HG02759 (cell line): ENCODE measurements around the gene PSMG4.

Experiments
- ATAC-seq: cut with Tn5 transposase; IDR thresholded peaks from one replicate; pipeline ENCODE4 v1.9.1; 2021; ENCODE audit warnings: mild to moderate bottlenecking, moderate library complexity; ENCODE audit not compliant: unreplicated experiment

Gene PSMG4

GRCh38 chr6:3258720-3259490, at the start of gene PSMG4:
PSMG4 (plus strand) TSS chr6:3258947; CDS start chr6:3259023, 76 bp downstream.
- ATAC-seq = peak; percentile 83

- ATAC-seq = peak; percentile 68
Measured at GRCh38 chr6:3209114-3210023, 49.4 kb upstream of the PSMG4 start.

DNA sequence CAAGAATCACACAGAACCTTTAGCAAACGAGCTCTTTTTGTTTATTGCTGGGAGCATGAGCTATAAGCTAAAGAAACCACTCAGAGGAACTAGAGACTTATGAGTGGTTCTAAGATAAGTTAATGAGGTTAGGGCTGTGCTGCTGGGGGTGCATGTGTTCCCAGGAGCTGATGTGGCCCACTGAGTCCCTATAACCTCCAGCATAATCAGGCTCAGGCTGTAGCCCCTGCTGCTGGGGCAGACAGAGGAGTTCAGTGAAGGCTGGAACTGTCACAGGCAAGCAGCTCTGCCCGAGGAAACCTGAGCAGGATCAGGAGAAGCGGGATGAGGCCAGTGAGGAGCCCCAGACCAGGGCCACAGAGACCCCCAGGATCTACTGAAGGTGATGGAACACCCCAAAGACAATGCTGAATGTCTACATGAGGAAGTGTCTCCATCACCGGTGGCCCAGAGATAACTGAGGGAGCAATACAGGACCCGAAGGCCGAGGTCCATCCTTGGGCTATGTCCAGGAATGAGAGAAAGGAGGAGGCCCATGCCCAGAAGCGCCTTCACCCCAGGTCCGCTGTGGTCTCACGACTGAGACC, 48.6 kb upstream of the PSMG4 start:
- ATAC-seq = peak; percentile 22

GRCh38 chr6:3211681-3212080, 47.1 kb upstream of the PSMG4 start:
- ATAC-seq = no peak

GRCh38 chr6:3212261-3212660, 46.5 kb upstream of the PSMG4 start:
- ATAC-seq = no peak

DNA sequence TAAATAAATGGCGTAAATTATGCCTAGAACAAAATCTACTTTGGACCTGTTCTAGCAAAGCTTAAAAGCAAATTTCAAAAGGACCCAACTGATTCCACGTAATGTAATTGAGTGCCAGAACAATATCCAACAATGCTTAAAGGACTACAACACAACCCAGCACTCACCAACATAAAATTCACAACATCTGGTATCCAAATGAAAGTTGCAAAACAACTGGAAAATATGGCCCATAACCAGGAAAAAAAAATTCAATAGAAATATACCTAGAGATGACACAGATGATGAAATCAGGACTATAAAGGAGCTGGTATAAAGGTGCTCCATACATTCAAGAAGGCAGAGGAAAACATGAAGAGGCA, 45.4 kb upstream of the PSMG4 start:
- no peak for ATAC-seq

GRCh38 chr6:3214898-3215297, 43.8 kb upstream of the PSMG4 start:
- ATAC-seq = no peak

DNA sequence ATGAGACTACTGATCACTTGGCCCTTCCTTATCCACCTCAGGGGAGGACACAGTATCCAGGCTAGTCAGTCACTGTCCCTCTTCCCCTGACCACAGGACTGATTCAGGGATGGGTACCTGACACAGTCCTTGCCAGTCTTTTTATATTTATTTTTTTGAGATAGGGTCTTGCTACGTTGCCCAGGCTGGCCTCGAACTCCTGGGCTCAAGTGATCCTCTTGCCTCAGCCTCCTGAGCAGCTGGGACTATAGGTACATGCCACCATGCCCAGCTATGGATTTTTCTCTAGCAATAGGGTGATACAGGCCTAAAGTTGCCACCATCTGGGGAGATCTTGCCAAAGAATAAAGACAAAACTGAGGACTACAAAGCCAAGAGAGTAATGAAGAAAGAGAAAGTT, 41.5 kb upstream of the PSMG4 start:
- ATAC-seq = no peak

- no peak for ATAC-seq
Measured at GRCh38 chr6:3218266-3218665, 40.5 kb upstream of the PSMG4 start.

DNA sequence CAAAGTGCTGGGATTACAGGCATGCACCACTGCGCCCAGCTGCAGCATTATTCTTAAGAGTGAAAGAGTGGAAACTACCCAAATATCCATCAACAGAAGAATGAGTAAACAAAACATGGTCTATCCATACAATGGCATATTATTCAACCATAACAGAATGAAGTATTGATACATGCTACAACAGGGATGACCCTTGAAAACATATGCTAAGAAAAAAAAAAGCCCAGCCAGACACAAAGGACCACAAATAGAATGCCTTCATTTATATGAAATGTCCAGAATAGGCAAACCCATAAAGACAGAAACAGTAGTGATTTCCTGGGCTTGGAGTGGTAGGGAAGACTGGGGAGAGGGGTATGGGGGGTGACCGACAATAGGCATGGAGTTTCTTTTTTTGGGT, 38.4 kb upstream of the PSMG4 start:
- ATAC-seq = no peak

DNA sequence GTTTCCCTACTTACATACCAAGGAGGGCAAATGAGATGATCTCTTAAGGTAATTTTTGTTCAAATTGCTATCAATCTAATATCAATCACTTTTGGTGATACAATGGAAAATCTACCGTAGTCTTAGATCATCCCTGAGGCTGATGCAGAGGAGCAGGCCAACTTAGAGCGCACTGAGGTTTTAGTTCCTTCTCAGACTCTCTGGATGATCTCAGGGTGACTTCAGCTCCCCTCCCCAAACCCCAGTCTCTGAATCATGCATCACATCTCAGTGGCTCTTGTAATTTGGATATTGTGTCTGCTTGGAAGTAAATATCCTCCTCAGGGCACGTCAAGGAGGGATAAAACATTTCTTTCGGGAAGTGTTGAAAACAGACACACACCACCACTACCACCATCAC, 37.2 kb upstream of the PSMG4 start:
- no peak for ATAC-seq

DNA sequence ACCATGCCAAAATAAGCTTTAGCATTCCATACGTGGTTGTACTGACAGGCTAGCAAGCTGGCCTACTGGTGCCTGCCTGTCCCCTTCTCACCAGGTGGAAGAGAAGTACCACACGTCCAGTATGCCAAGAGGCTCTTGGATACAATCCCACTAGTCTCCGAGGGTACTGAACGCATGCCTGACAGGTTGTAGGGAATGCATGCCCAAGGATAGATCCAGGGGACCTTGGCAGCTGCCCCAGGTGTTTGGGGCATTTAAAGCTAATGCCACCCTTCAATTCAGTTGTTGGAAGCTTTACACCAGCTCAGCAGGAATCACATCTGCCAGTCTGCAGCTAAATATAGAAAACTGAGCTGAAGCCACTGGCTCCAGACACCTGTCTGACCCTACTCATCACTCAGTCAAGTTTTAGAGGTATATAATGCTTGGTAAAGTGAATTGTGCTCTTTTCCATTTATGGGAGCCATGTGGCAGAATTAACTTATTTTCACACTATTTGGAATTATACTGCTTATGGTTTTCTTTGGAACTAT, 36.2 kb upstream of the PSMG4 start:
- no peak for ATAC-seq

DNA sequence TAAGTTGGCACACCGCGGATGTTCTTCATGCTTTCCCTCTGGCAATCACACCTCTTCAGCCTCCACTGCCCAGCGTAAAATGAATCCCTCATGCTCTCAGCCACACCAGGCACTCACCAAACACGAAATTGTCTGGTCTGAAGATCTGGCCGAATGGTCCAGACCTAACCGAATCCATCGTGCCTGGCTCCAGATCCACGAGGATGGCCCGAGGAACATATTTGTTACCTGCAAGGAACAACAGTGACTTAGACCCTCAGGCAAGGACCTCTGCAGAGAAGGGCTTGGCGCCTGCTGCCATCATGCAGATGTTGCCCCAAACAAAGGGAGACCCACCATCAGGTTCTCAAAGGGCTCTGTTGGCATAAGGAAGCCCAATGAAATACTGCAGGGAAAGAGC, 32.7 kb upstream of the PSMG4 start:
- no peak for ATAC-seq

GRCh38 chr6:3226481-3227362, 32.0 kb upstream of the PSMG4 start:
- ATAC-seq = no peak

- no peak for ATAC-seq
Measured at GRCh38 chr6:3227363-3228045, 31.2 kb upstream of the PSMG4 start, which contains the start of gene TUBB2B. TUBB2B (minus strand) TSS chr6:3227653; CDS start chr6:3227543, 110 bp downstream.

DNA sequence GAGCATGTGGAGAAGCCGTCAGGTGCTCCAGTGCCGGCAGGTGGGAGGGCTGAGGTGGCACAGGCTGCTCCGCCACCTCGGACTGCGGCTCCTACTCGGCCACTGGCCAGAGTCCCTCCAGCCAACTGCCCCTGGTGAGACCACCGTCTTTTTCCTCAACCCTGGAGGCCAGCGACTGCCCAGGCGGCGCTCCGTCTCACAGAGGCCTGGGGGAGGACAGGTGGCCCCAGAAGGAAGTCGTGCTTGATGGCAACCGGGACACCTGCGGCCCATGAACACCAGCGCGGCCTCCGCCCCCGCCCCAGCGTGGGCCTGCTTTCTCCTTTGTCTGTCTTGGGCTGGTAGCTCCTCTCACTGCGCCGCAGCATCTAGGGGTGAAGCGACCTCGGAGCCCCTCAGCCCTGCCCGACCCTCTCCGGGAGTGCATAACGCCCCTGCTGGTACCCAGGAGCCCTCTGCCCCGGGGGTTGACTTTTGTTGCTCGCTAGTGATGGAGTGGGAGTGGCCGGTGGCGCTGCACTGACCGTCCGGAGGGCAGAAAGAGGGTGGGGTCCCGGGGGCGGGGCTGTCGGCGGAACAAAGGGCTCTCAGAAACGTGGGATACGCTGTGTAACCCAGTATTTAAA, 30.6 kb upstream of the PSMG4 start:
- ATAC-seq = no peak

DNA sequence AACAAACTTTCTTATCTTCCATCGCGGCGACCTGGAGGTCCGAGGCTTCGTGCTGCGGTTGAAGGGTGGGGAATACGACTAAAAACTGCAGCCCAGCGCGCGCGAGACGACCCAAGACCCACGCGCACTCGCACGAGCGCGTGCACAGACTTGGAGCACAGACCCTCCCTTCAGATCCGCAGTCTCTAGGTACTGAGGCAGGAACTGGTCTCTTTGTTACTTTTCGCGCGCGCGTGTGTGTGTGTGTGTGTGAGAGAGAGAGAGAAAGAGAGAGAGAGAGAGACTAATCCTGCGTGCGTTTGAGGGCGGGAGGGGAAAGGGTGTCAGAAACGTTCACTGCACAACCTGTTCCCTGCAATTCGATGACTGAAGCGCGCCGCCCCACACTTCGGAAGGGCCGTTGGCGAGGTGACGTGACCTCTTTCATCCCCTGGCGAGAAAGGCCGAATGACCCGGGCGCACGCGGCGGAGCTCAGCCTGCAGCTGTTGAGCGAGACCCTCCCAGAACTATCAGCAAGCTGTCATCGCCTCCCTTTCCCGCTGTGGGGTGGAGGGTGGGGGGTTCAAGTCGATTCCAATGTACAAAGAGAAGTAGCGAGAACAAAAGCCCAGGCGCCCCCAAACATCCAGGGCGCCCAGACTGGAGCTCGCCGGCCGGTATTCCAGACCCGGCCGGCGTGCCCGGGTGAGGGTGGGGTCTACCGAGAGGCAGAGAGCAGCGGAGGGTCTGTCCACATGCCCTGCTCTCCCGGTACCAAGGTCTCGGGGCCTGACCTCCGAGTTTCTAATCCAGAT, 29.8 kb upstream of the PSMG4 start:
- ATAC-seq = no peak

DNA sequence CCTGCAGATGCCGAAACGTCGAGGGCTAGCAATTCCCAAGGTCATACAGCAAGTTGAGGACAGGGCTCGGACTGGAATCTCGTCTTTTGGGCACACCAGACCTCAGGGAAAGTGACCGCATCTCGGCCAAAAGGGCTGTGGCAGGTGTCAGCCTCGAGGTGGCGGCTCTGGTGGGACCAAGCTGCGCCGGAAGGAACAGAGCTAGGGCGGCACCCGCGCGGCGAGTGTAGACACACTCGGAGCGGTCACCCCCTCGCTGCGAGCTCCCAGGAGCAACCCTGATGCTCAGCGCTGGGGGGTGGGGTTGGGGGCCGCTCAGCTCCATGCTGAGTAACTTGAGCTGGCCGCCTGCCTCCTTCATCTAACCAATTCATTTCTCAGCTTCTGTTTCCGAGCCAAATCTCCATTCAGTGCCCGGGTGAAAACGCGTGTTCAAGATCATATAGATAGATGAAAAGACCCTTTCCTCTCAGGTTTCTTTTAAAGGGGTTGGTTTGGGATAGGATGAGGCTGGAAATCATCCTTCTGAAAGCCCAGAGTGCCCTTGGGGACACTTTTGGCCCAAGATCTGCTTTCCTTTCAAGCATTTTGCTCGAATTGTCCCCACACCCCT, 29.1 kb upstream of the PSMG4 start:
- ATAC-seq = no peak
